ENCODE data around the gene IYD.

GRCh38 chr6:150346346-150346745 lies 22.5 kb upstream of the IYD start:
- TF ChIP-seq CTCF (conservative IDR thresholded peaks at IDR 0.05 in 1 of 2, IDR thresholded peaks at IDR 0.05 in 1 of 2; ENCODE audit: low read depth in 1 of 2, low read length in 2 of 2) (no peak), EZH2 (IDR thresholded peaks at IDR 0.05; ENCODE audit: low read length, missing control alignments) (no peak)

All from fibroblast of lung (primary cell).